ENCODE data around the gene HNRNPR. TPM values are rescaled to one million over a fixed set of nuclear protein-coding genes. Genes with fewer than 3 reads are reported as not detected.

The HNRNPR gene
- polyA plus RNA-seq, 1 donor (not counting 4 experiments of a cell fraction or from before 2014, with no cell fraction given), result 169 TPM

DNA sequence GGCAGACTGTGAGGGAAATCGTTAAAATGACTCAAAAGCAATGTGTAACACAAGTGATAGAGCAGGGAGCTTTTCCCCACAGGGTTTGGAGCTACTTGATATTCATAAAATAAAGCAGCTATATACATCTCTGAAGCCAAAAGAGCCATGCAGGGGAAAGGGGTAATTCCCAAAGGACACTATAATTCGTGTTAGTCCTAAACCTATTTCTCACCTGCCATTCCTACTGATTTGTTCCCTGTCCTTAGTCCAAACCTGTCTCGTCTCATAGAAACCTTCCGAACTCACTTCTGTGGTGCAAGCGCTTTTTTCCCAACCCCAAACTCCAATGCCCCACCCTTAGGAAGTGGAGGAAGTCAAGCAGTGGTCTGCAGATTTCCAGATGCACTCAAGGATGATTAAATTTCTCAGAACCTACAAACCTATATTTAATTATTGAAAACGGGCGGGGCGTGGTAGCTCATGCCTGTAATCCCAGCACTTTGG is 946 bp upstream of the HNRNPR start:
- Histone ChIP-seq H3K27ac (ENCODE audit: control insufficient read depth, insufficient read depth, low read length) (peak overlapping the region; percentile 91), H4K20me1 (ENCODE audit: control insufficient read depth, extremely low read depth, insufficient read depth, low read length) (peaks cover 25% of the 10 kb centered on the region), H3K4me3 (ENCODE audit: control insufficient read depth in 2 of 3, extremely low read depth in 1 of 3, insufficient read depth in 2 of 3, low read depth in 1 of 3, low read length in 3 of 3) (peak overlapping the region; percentile 56 to 98 (median 81)), H3K36me3 (ENCODE audit: control insufficient read depth in 2 of 2, extremely low read depth in 1 of 2, insufficient read depth in 2 of 2, low read length in 2 of 2) (no peaks in the 10 kb centered on the region), H3K79me2 (ENCODE audit: control insufficient read depth, insufficient read depth, low read length) (peaks cover 40% of the 10 kb centered on the region), H3K4me2 (ENCODE audit: control insufficient read depth, extremely low read depth, insufficient read depth, low read depth, low read length) (peak overlapping the region; percentile 84), H3K9me3 (ENCODE audit: control insufficient read depth, low read depth, low read length) (no peaks in the 10 kb centered on the region), H3K9ac (ENCODE audit: control insufficient read depth, extremely low read depth, insufficient read depth, low read length) (peak overlapping the region; percentile 94), H3K9me1 (ENCODE audit: control insufficient read depth, extremely low read depth, insufficient read depth, low read length) (no peaks in the 10 kb centered on the region), H3K4me1 (ENCODE audit: control insufficient read depth, extremely low read depth, insufficient read depth, low read length) (peaks cover 18% of the 10 kb centered on the region), H2AFZ (ENCODE audit: control insufficient read depth, low read length) (peak overlapping the region; percentile 93), H3K27me3 (ENCODE audit: control insufficient read depth, extremely low read depth, insufficient read depth, low read length) (no peaks in the 10 kb centered on the region)
- DNase-seq (ENCODE audit: low read depth, low spot score) (no peak), FAIRE-seq (peak; percentile 5)
- dilution Hi-C loops (cut with MboI; ENCODE audit: extremely low pct_ligation_motif_present, low sequenced_read_pairs), result no loop called here
- TF ChIP-seq, protein P1, sequence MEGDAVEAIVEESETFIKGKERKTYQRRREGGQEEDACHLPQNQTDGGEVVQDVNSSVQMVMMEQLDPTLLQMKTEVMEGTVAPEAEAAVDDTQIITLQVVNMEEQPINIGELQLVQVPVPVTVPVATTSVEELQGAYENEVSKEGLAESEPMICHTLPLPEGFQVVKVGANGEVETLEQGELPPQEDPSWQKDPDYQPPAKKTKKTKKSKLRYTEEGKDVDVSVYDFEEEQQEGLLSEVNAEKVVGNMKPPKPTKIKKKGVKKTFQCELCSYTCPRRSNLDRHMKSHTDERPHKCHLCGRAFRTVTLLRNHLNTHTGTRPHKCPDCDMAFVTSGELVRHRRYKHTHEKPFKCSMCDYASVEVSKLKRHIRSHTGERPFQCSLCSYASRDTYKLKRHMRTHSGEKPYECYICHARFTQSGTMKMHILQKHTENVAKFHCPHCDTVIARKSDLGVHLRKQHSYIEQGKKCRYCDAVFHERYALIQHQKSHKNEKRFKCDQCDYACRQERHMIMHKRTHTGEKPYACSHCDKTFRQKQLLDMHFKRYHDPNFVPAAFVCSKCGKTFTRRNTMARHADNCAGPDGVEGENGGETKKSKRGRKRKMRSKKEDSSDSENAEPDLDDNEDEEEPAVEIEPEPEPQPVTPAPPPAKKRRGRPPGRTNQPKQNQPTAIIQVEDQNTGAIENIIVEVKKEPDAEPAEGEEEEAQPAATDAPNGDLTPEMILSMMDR (optimal IDR thresholded peaks at IDR 0.05 in 1 of 3, IDR thresholded peaks at IDR 0.05 in 1 of 3, conservative IDR thresholded peaks at IDR 0.05 in 1 of 3; ENCODE audit: extremely low read depth in 1 of 3, insufficient read depth in 2 of 3, low read length in 3 of 3), result no peak
- TF ChIP-seq EZH2 (IDR thresholded peaks at IDR 0.05; ENCODE audit: low read length), result no peak

DNA sequence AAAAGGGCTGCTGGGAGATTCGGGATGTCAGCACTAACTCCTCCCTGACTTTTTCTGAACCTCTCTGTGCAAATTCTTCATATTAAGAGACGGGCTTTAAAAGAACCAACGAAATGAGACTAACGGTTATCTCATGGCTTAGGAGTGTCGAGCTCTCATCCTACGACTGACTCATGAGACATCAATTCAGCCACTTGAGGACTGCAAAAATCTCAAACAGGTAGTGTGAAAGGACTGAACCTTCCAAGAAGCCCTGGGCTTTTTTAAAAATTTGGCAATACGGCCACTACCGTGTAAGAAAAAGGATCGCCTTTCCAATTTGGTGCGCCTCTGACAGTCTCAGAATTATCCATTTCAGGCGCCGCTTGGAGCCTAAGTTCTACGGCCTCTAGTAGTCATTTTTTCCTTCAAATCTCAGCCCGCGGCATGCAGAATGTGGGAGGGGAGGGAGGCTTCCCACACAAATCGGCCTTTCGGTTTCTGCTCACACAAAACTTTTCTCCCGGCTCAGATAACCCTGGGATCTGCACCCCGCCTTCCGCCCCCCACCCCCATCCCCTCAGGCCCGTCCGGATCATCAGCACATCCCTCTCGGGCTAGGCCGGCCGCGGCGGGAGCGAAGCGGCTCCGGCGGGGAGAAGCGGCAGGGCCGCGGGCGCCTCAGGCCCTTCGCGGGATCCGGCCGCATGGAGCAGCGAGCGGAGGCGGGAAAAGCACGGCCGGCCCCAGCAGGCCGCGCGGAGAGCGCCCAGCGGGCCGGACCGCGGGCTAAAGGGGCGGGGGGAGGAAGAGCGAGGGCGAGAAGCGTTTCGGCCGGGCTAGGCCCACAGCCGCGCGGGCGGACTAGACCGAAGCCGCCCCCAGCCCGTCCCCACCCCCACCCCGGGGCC is 618 bp downstream of the HNRNPR start:
- peak overlapping the region; percentile 56 to 98 (median 81) for H3K4me3 ChIP-seq (ENCODE audit: control insufficient read depth in 2 of 3, extremely low read depth in 1 of 3, insufficient read depth in 2 of 3, low read depth in 1 of 3, low read length in 3 of 3)
- H3K4me1 ChIP-seq (ENCODE audit: control insufficient read depth, extremely low read depth, insufficient read depth, low read length), result peaks cover 21% of the 10 kb centered on the region
- peak overlapping the region; percentile 94 for H3K9ac ChIP-seq (ENCODE audit: control insufficient read depth, extremely low read depth, insufficient read depth, low read length)
- DNase-seq (ENCODE audit: low read depth, low spot score) (no peak), FAIRE-seq (peak; percentile 36)
- no peak overlapping the region for H2AFZ ChIP-seq (ENCODE audit: control insufficient read depth, low read length)
- dilution Hi-C loops (cut with MboI; ENCODE audit: extremely low pct_ligation_motif_present, low sequenced_read_pairs), result no loop called here
- peaks cover 0 to 3% of the 10 kb centered on the region in 2 experiments for H3K36me3 ChIP-seq (ENCODE audit: control insufficient read depth in 2 of 2, extremely low read depth in 1 of 2, insufficient read depth in 2 of 2, low read length in 2 of 2)
- TF ChIP-seq, protein P1 (optimal IDR thresholded peaks at IDR 0.05 in 1 of 3, IDR thresholded peaks at IDR 0.05 in 1 of 3, conservative IDR thresholded peaks at IDR 0.05 in 1 of 3; ENCODE audit: extremely low read depth in 1 of 3, insufficient read depth in 2 of 3, low read length in 3 of 3), result no peak
- no peak for TF ChIP-seq EZH2 (IDR thresholded peaks at IDR 0.05; ENCODE audit: low read length)
- peak overlapping the region; percentile 88 for H3K4me2 ChIP-seq (ENCODE audit: control insufficient read depth, extremely low read depth, insufficient read depth, low read depth, low read length)
- no peaks in the 10 kb centered on the region for H3K27me3 ChIP-seq (ENCODE audit: control insufficient read depth, extremely low read depth, insufficient read depth, low read length)
- H3K9me1 ChIP-seq (ENCODE audit: control insufficient read depth, extremely low read depth, insufficient read depth, low read length), result no peaks in the 10 kb centered on the region
- peaks cover 56% of the 10 kb centered on the region for H3K79me2 ChIP-seq (ENCODE audit: control insufficient read depth, insufficient read depth, low read length)
- peak overlapping the region; percentile 91 for H3K27ac ChIP-seq (ENCODE audit: control insufficient read depth, insufficient read depth, low read length)
- no peaks in the 10 kb centered on the region for H3K9me3 ChIP-seq (ENCODE audit: control insufficient read depth, low read depth, low read length)
- H4K20me1 ChIP-seq (ENCODE audit: control insufficient read depth, extremely low read depth, insufficient read depth, low read length), result peaks cover 29% of the 10 kb centered on the region
